PC-9 (cell line): Measurements from ENCODE around the gene PPP2R5E. TPM values are rescaled to one million over a fixed set of nuclear protein-coding genes. Genes with fewer than 3 reads are reported as not detected.

Experiments
- BruUV-seq: library from RNA; stranded (reverse); fragments of 400-500 nt; replicated peaks from 2 replicates; lab custom pipeline; 2021; lab: Mats Ljungman, UMichigan
- CTCF ChIA-PET: fragments of 300-600 bp; sonication (Branson Sonifier 250); formaldehyde crosslinking; loops from one replicate; lab custom pipeline; 2022; ENCODE audit warnings: antibody characterized with exemption; lab: Charles Lee
- POLR2A ChIA-PET: fragments of 300-600 bp; sonication (Branson Sonifier 250); formaldehyde crosslinking; loops from one replicate; lab custom pipeline; 2022; ENCODE audit warnings: antibody characterized with exemption; ENCODE audit not compliant: unreplicated experiment; lab: Charles Lee
- DNase-seq, 2 experiments: peaks; one replicate each; pipeline versions ENCODE4 v3.0.0 to v3.0.0-alpha.2; 2015 to 2022; ENCODE audit warnings: mixed read lengths in 1 of 2
- H2AFZ ChIP-seq: fragments of 200-600 bp; sonication (generic); 2 replicates; pipeline ENCODE4 v1.8.1; 2017; ENCODE audit warnings: antibody characterized with exemption
- H3F3A ChIP-seq: fragments of 200-600 bp; sonication (generic); 2 replicates; pipeline ENCODE4 v1.8.1; 2017; ENCODE audit warnings: antibody characterized with exemption, mild to moderate bottlenecking, low read depth; ENCODE audit not compliant: insufficient read depth
- H3K27ac ChIP-seq: fragments of 200-600 bp; sonication (generic); 2 replicates; pipeline ENCODE4 v1.6.1; 2016; ENCODE audit warnings: mixed run types
- H3K27me3 ChIP-seq: fragments of 200-600 bp; sonication (generic); 2 replicates; pipeline ENCODE4 v1.6.1; 2016; ENCODE audit warnings: low read depth, mixed run types; ENCODE audit not compliant: insufficient read depth
- H3K36me3 ChIP-seq: fragments of 200-600 bp; sonication (generic); 2 replicates; pipeline ENCODE4 v1.6.1; 2016; ENCODE audit warnings: low read depth, mixed run types
- H3K4me1 ChIP-seq: fragments of 200-600 bp; sonication (generic); replicated peaks from 2 replicates; pipeline ENCODE4 v1.6.1; 2016; ENCODE audit warnings: mixed run types; ENCODE audit not compliant: insufficient read depth
- H3K4me2 ChIP-seq: fragments of 200-600 bp; sonication (generic); 2 replicates; pipeline ENCODE4 v1.6.1; 2017; ENCODE audit warnings: mixed run types
- H3K4me3 ChIP-seq: fragments of 200-600 bp; sonication (generic); 2 replicates; pipeline ENCODE4 v1.6.1; 2016; ENCODE audit warnings: mixed run types
- H3K79me2 ChIP-seq: fragments of 200-600 bp; sonication (generic); 2 replicates; pipeline ENCODE4 v1.6.1; 2017; ENCODE audit warnings: low read depth, mixed run types
- H3K9me2 ChIP-seq: fragments of 200-600 bp; sonication (generic); 2 replicates; pipeline ENCODE4 v1.8.1; 2017; ENCODE audit warnings: mild to moderate bottlenecking; ENCODE audit not compliant: insufficient read depth
- H3K9me3 ChIP-seq: fragments of 200-600 bp; sonication (generic); 2 replicates; pipeline ENCODE4 v1.8.1; 2016; ENCODE audit warnings: low read depth; ENCODE audit not compliant: insufficient read depth
- H4K20me1 ChIP-seq: fragments of 200-600 bp; sonication (generic); 2 replicates; pipeline ENCODE4 v1.8.1; 2017; ENCODE audit not compliant: insufficient read depth
- CTCF ChIP-seq: fragments of 200-600 bp; sonication (generic); conservative IDR thresholded peaks from 2 replicates; pipeline ENCODE4 v1.6.1; 2017; ENCODE audit warnings: mixed run types, antibody characterized with exemption, mild to moderate bottlenecking, moderate library complexity
- EZH2 ChIP-seq: fragments of 200-600 bp; sonication (generic); IDR thresholded peaks from 2 replicates; pipeline ENCODE4 v1.8.0; 2017; ENCODE audit warnings: antibody characterized with exemption, low read depth
- intact Hi-C: fragments of 100-400 bp; cut with micrococcal nuclease; formaldehyde crosslinking; loops from one replicate; pipeline ENCODE4 v1.10.0; 2022; ENCODE audit not compliant: unreplicated experiment
- total RNA-seq: library from RNA; stranded (reverse); gene quantifications from 2 replicates; pipeline ENCODE4 v1.2.3, GENCODE V29; 2021

PPP2R5E gene
- total RNA-seq, 1 experiment from 2014 or later, result 66.4 TPM

- Histone ChIP-seq H3K36me3 (no peaks in the 10 kb centered on the region), H4K20me1 (no peaks in the 10 kb centered on the region; the same call in 1 of the 2 replicates), H3K4me1 (peaks cover 34% of the 10 kb centered on the region), H3F3A (peaks cover 31% of the 10 kb centered on the region), H3K4me3 (no peak overlapping the region), H3K4me2 (no peak overlapping the region), H3K27ac (no peak overlapping the region), H2AFZ (no peak overlapping the region), H3K27me3 (no peaks in the 10 kb centered on the region), H3K9me3 (no peaks in the 10 kb centered on the region), H3K79me2 (peaks cover 78% of the 10 kb centered on the region), H3K9me2 (no peaks in the 10 kb centered on the region)
- ChIA-PET CTCF (no interaction called here), POLR2A (no interaction called here)
- no peak for DNase-seq
- no TSS peak for BruUV-seq
- TF ChIP-seq CTCF (no peak), EZH2 (no peak)
- intact Hi-C loops, result no loop called here
These were observed 67.4 kb downstream of the PPP2R5E start for GRCh38 chr14:63475761-63476160.

- BruUV-seq, result no TSS peak
- Histone ChIP-seq H3K36me3 (no peaks in the 10 kb centered on the region), H3K9me2 (no peaks in the 10 kb centered on the region), H3K9me3 (no peaks in the 10 kb centered on the region), H3K4me3 (no peak overlapping the region), H2AFZ (no peak overlapping the region), H3K4me2 (no peak overlapping the region), H3K79me2 (peaks cover 78% of the 10 kb centered on the region), H3K4me1 (peaks cover 43% of the 10 kb centered on the region), H3K27me3 (no peaks in the 10 kb centered on the region), H3F3A (peaks cover 34% of the 10 kb centered on the region), H3K27ac (no peak overlapping the region), H4K20me1 (no peaks in the 10 kb centered on the region; the same call in 1 of the 2 replicates)
- intact Hi-C loops, result no loop called here
- POLR2A ChIA-PET, result no interaction called here
- CTCF ChIA-PET, result interaction anchor here (0.7 kb wide), 1 partner anchor 459 kb away, joined by 7 read pairs; no protein-coding TSS in a partner anchor
- DNase-seq, result no peak
- TF ChIP-seq EZH2 (no peak), CTCF (no peak)
These were observed 68.3 kb downstream of the PPP2R5E start for GRCh38 chr14:63474844-63475243.

GRCh38 chr14:63474111-63474510, 69.1 kb downstream of the PPP2R5E start:
- no peaks in the 10 kb centered on the region for H3K36me3 ChIP-seq
- H3K27ac ChIP-seq, result peak overlapping the region; percentile 71; the same call in 1 of the 2 replicates
- H3K79me2 ChIP-seq, result peaks cover 79% of the 10 kb centered on the region
- H3K9me2 ChIP-seq, result no peaks in the 10 kb centered on the region
- no peak overlapping the region for H3K4me2 ChIP-seq
- POLR2A ChIA-PET, result no interaction called here
- peaks cover 34% of the 10 kb centered on the region for H3F3A ChIP-seq
- H3K4me1 ChIP-seq, result peaks cover 46% of the 10 kb centered on the region
- DNase-seq, result no peak
- no peaks in the 10 kb centered on the region for H3K27me3 ChIP-seq
- TF ChIP-seq CTCF (no peak), EZH2 (no peak)
- CTCF ChIA-PET, result no interaction called here
- H2AFZ ChIP-seq, result no peak overlapping the region
- no peak overlapping the region for H3K4me3 ChIP-seq
- no peaks in the 10 kb centered on the region for H3K9me3 ChIP-seq
- BruUV-seq, result no TSS peak
- H4K20me1 ChIP-seq, result no peaks in the 10 kb centered on the region; the same call in 1 of the 2 replicates
- intact Hi-C loops, result no loop called here
